Body of pancreas (tissue), 4 donors: ENCODE results near the gene UGGT1.

Experiments used
- CTCF ChIP-seq, 7 experiments: fragments of 450-650 bp in 4 of 7; fragments of 200-600 bp in 3 of 7; sonication (generic) in 3 of 7; IDR thresholded peaks; one replicate each; pipeline ENCODE4 v1.5.1; 2016 to 2019; ENCODE audit warnings: antibody characterized with exemption in 7 of 7
- POLR2A ChIP-seq, 3 donors: fragments of 450-650 bp; IDR thresholded peaks; one replicate each; pipeline ENCODE4 v1.6.1; 2016; ENCODE audit warnings: antibody characterized with exemption in 3 of 3, mild to moderate bottlenecking in 2 of 3

DNA sequence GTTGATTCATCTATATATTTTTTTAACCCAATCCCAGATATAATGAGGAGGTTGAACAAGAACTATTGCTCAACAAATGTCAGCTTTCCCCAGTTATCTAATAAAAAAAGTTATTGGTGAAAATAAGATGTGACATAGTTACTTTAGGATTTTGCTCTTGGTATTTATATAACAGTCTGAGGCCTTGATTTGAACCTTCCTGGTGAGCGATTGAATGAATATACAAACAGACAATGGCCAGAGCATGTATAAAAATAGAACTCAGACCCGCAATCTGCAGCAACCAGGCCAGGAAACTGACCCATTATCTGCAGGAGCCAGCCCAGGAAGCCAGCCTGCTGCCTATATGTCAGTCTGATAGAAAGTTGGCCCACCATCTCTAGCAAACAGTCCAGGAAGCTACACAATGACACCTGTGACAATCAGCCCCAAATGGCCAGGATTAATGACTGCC is 146.1 kb downstream of the UGGT1 start:
- no peak for TF ChIP-seq CTCF (IDR thresholded peaks at IDR 0.05)
- no peak for TF ChIP-seq POLR2A (IDR thresholded peaks at IDR 0.05)
